Measurements from ENCODE around the gene SEPTIN11.

SEPTIN11 gene

GRCh38 chr4:76943129-76943620 lies 6.4 kb upstream of the SEPTIN11 start:
- DNase-seq (ENCODE audit: low read depth): no peak
- TF ChIP-seq CTCF (IDR thresholded peaks at IDR 0.05; ENCODE audit: control insufficient read depth, extremely low read depth, insufficient read depth): no peak
- H3K4me3 ChIP-seq (ENCODE audit: low read depth, low read length): no peak overlapping the region

GRCh38 chr4:76943790-76944189 lies 5.8 kb upstream of the SEPTIN11 start:
- no peak overlapping the region for H3K4me3 ChIP-seq (ENCODE audit: low read depth, low read length)
- no peak for TF ChIP-seq CTCF (IDR thresholded peaks at IDR 0.05; ENCODE audit: control insufficient read depth, extremely low read depth, insufficient read depth)
- DNase-seq (ENCODE audit: low read depth): no peak

- no peak overlapping the region for H3K4me3 ChIP-seq (ENCODE audit: low read depth, low read length)
Measured at GRCh38 chr4:76947369-76947768, 2.2 kb upstream of the SEPTIN11 start.

GRCh38 chr4:76948443-76949275 lies 893 bp upstream of the SEPTIN11 start:
- no peak for DNase-seq (ENCODE audit: low read depth)
- H3K4me3 ChIP-seq (ENCODE audit: low read depth, low read length): peak overlapping the region; percentile 92
- TF ChIP-seq CTCF (IDR thresholded peaks at IDR 0.05; ENCODE audit: control insufficient read depth, extremely low read depth, insufficient read depth): no peak

More at GRCh38 chr4:76947369-76947768, 2.2 kb upstream of the SEPTIN11 start:
- no peak for DNase-seq (ENCODE audit: low read depth)
- no peak for TF ChIP-seq CTCF (IDR thresholded peaks at IDR 0.05; ENCODE audit: control insufficient read depth, extremely low read depth, insufficient read depth)

GRCh38 chr4:76950052-76950955 lies 752 bp downstream of the SEPTIN11 start:
- no peak for DNase-seq (ENCODE audit: low read depth)
- H3K4me3 ChIP-seq (ENCODE audit: low read depth, low read length): peak overlapping the region; percentile 92
- TF ChIP-seq CTCF (IDR thresholded peaks at IDR 0.05; ENCODE audit: control insufficient read depth, extremely low read depth, insufficient read depth): no peak

GRCh38 chr4:76950956-76951671 lies 1.6 kb downstream of the SEPTIN11 start:
- peak overlapping the region; percentile 92 for H3K4me3 ChIP-seq (ENCODE audit: low read depth, low read length)
- TF ChIP-seq CTCF (IDR thresholded peaks at IDR 0.05; ENCODE audit: control insufficient read depth, extremely low read depth, insufficient read depth): no peak
- no peak for DNase-seq (ENCODE audit: low read depth)
